ENCODE results near the gene EYA4.

DNA sequence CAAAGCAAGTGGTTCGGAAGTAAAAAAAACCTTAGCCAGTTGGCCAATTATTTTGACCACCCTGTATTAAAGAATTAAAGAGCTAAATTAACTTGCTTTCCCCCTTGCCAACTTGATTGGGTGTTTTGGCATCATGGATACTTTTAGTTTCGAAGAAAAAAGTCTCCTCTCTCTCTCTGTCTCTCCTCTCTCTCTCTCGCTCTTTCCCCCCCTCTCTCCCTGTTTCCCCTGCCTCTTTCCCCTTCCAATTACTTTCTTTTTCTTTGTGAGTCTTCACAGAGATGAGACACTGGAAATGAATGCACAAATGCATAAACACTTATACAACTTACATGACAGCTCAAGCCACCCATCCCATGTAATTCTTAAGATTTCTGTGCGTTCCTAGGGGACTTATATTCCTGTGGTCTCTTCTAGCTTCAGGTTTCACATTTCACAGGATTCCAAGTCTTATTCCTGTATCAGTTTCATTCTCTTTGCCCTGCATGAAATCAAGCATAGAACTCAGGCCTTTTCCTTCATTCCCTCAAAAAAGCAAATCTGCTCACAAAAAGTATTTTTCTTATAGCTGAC lies 32.9 kb upstream of the EYA4 start:
- TF ChIP-seq CTCF (conservative IDR thresholded peaks at IDR 0.05 in 1 of 2, IDR thresholded peaks at IDR 0.05 in 1 of 2; ENCODE audit: extremely low read depth in 1 of 2, insufficient read depth in 1 of 2, low read depth in 1 of 2, low read length in 2 of 2) = no peak
- TF ChIP-seq EZH2 (IDR thresholded peaks at IDR 0.05; ENCODE audit: borderline replicate concordance, low read length) = no peak

All from mammary epithelial cell (primary cell).